ENCODE measurements around the gene RNF121. TPM values are rescaled to one million over a fixed set of nuclear protein-coding genes. Genes with fewer than 3 reads are reported as not detected.
A peak's percentile ranks its signal among the peaks of the same experiment; 100 is the strongest.

The RNF121 gene
- total RNA-seq, 1 experiment from 2014 or later, result 56.9 TPM

- Histone ChIP-seq H2AFZ (ENCODE audit: low read length) (no peak overlapping the region), H3K23ac (ENCODE audit: insufficient read length, low read depth, low read length) (no peak overlapping the region), H2BK12ac (ENCODE audit: insufficient read length, low read depth, low read length) (no peak overlapping the region), H3K79me1 (ENCODE audit: insufficient read depth, low read depth, low read length, poor library complexity, severe bottlenecking) (no peaks in the 10 kb centered on the region), H3K79me2 (ENCODE audit: insufficient read depth, low read length) (no peaks in the 10 kb centered on the region), H2BK20ac (ENCODE audit: low read depth, low read length, poor library complexity, severe bottlenecking) (no peak overlapping the region), H3K9me3 (ENCODE audit: control insufficient read depth, low read depth, low read length) (no peaks in the 10 kb centered on the region), H4K5ac (ENCODE audit: insufficient read length, low read depth, low read length) (no peak overlapping the region), H4K8ac (replicated peaks; ENCODE audit: insufficient read length, low read depth, low read length) (no peak overlapping the region), H3K9ac (ENCODE audit: extremely low read depth, insufficient read length, low read length) (no peak overlapping the region), H2BK120ac (ENCODE audit: low read depth, low read length, poor library complexity, severe bottlenecking) (no peak overlapping the region), H3K23me2 (ENCODE audit: insufficient read length, low read depth, low read length, poor library complexity, severe bottlenecking) (no peaks in the 10 kb centered on the region), H4K91ac (ENCODE audit: insufficient read length, low read depth, low read length) (no peak overlapping the region), H3K27me3 (ENCODE audit: insufficient read depth, low read length) (no peaks in the 10 kb centered on the region), H3K56ac (ENCODE audit: insufficient read length, low read depth, low read length) (no peak overlapping the region), H2BK5ac (ENCODE audit: insufficient read length, low read length) (no peak overlapping the region), H3K14ac (ENCODE audit: insufficient read depth, low read length) (no peak overlapping the region), H3K18ac (ENCODE audit: insufficient read length, low read depth, low read length) (no peak overlapping the region), H3K4me1 (ENCODE audit: insufficient read depth, low read length) (no peaks in the 10 kb centered on the region), H4K20me1 (ENCODE audit: control insufficient read depth, insufficient read depth, insufficient read length) (peaks cover 2% of the 10 kb centered on the region), H3K4me2 (ENCODE audit: insufficient read depth, insufficient read length, low read length) (no peak overlapping the region), H3K4ac (ENCODE audit: low read depth, low read length) (no peak overlapping the region), H3K27ac (ENCODE audit: insufficient read length, low read depth, low read length) (no peak overlapping the region), H3T11ph (ENCODE audit: low read length) (no peak overlapping the region), H2BK15ac (ENCODE audit: low read depth, low read length) (no peak overlapping the region), H2AK5ac (ENCODE audit: insufficient read length, low read length) (no peak overlapping the region)
- DNase-seq, result no peak
- WGBS (ENCODE audit: extremely low coverage, insufficient read length, low lambda C conversion rate), result no CpG with 5 or more reads among the region's 8 CpGs
- Mint-ChIP-seq H3K4me3 (no peak overlapping the region), H3K4me1 (peaks cover 0 to 7% of the 10 kb centered on the region in 2 experiments; a peak in 1 of 4 replicates), H3K36me3 (ENCODE audit: insufficient read depth in 1 of 3, low read depth in 3 of 3) (peaks cover 25 to 52% (median 34%) of the 10 kb centered on the region in 3 experiments; a peak in 6 of 7 replicates), H3K27ac (peak overlapping the region in 2 of 3 experiments; percentile 72 to 73; a peak in 2 of 7 replicates), H3K27me3 (ENCODE audit: low read depth) (peaks cover 6% of the 10 kb centered on the region; the same call in 1 of the 2 replicates), H3K9me3 (no peaks in the 10 kb centered on the region)
- no peak for TF ChIP-seq CTCF (conservative IDR thresholded peaks at IDR 0.05)
Measured at GRCh38 chr11:71999798-72000197, 71.0 kb downstream of the RNF121 start.

All from H9 (cell line).